H1 (cell line): ENCODE measurements around the gene ZNF654. TPM values are rescaled to one million over a fixed set of nuclear protein-coding genes. Genes with fewer than 3 reads are reported as not detected.

Experiments
- CTCF ChIA-PET: fragments of 300-600 bp; sonication (Branson Sonifier 250); formaldehyde crosslinking; loops from one replicate; lab custom pipeline; 2021; ENCODE audit not compliant: partially characterized antibody; lab: Charles Lee
- POLR2A ChIA-PET: fragments of 300-600 bp; sonication (Branson Sonifier 250); formaldehyde crosslinking; loops from one replicate; lab custom pipeline; 2021; ENCODE audit warnings: inconsistent platforms; ENCODE audit not compliant: partially characterized antibody; lab: Charles Lee
- DNase-seq, 2 experiments: peaks; one replicate each; pipeline versions ENCODE4 v3.0.0 to v3.0.0-alpha.2; 2010 to 2022; ENCODE audit warnings: low spot score in 2 of 2, low read depth in 1 of 2, mixed read lengths in 1 of 2
- FAIRE-seq: peaks from 2 replicates; lab custom pipeline; 2011; peaks lifted over from hg19 to GRCh38; lab: Jason Lieb, UNC
- H2AFZ ChIP-seq: 2 replicates; pipeline ENCODE4 v1.8.1; 2012; ENCODE audit warnings: low read length, inconsistent platforms
- H2AK5ac ChIP-seq: 2 replicates; pipeline ENCODE4 v1.6.1; 2013; ENCODE audit warnings: low read depth, low read length
- H2BK120ac ChIP-seq: replicated peaks from 2 replicates; pipeline ENCODE3; 2013; ENCODE audit warnings: low read depth, low read length, inconsistent platforms
- H2BK12ac ChIP-seq: 2 replicates; pipeline ENCODE4 v1.6.1; 2013; ENCODE audit warnings: low read depth, low read length
- H2BK15ac ChIP-seq: 2 replicates; pipeline ENCODE4 v1.6.1; 2013; ENCODE audit warnings: low read length
- H2BK20ac ChIP-seq: 2 replicates; pipeline ENCODE4 v1.6.1; 2013; ENCODE audit warnings: low read length
- H2BK5ac ChIP-seq: 2 replicates; pipeline ENCODE4 v1.6.1; 2013; ENCODE audit warnings: low read depth, low read length
- H3K14ac ChIP-seq: 2 replicates; pipeline ENCODE4 v1.6.1; 2013; ENCODE audit warnings: inconsistent platforms; ENCODE audit not compliant: insufficient read length
- H3K18ac ChIP-seq: 2 replicates; pipeline ENCODE4 v1.6.1; 2013; ENCODE audit warnings: low read length; ENCODE audit errors: extremely low read depth
- H3K23ac ChIP-seq: 2 replicates; pipeline ENCODE4 v1.6.1; 2013; ENCODE audit warnings: inconsistent platforms; ENCODE audit not compliant: insufficient read length
- H3K23me2 ChIP-seq: 2 replicates; pipeline ENCODE4 v1.6.1; 2013; ENCODE audit warnings: low read depth, low read length
- H3K27ac ChIP-seq: 2 replicates; pipeline ENCODE4 v1.6.1; 2011; ENCODE audit warnings: low read depth, low read length, inconsistent platforms
- H3K27me3 ChIP-seq, 4 experiments: replicated peaks in 1 of 4; 1 replicate in 1 of 4; 2 replicates in 3 of 4; pipeline versions ENCODE4 v1.6.1 to v1.8.1; 2011 to 2013; ENCODE audit warnings: low read length in 3 of 4, mild to moderate bottlenecking in 3 of 4, inconsistent platforms in 2 of 4, mixed read lengths in 2 of 4, moderate library complexity in 1 of 4; ENCODE audit not compliant: control insufficient read depth in 3 of 4, insufficient read depth in 3 of 4; ENCODE audit errors: extremely low read depth in 1 of 4
- H3K36me3 ChIP-seq, 4 experiments: 2 replicates each; pipeline versions ENCODE4 v1.6.1 to v1.8.1; 2011 to 2013; ENCODE audit warnings: mild to moderate bottlenecking in 4 of 4, low read length in 3 of 4, moderate library complexity in 2 of 4, control low read depth in 1 of 4, inconsistent platforms in 1 of 4; ENCODE audit not compliant: insufficient read depth in 4 of 4, control insufficient read depth in 2 of 4
- H3K4ac ChIP-seq: replicated peaks from 2 replicates; pipeline ENCODE3; 2013; ENCODE audit warnings: low read length, low read depth, mixed read lengths, inconsistent platforms; ENCODE audit not compliant: insufficient read length
- H3K4me1 ChIP-seq, 4 experiments: replicated peaks in 1 of 4; 1 replicate in 1 of 4; 2 replicates in 3 of 4; pipeline versions ENCODE4 v1.6.1 to v1.8.1; 2011 to 2013; ENCODE audit warnings: low read length in 3 of 4, inconsistent platforms in 2 of 4, mixed read lengths in 1 of 4; ENCODE audit not compliant: insufficient read depth in 4 of 4, control insufficient read depth in 3 of 4
- H3K4me2 ChIP-seq, 2 experiments: 2 replicates each; pipeline versions ENCODE4 v1.6.1 to v1.8.1; 2011 to 2013; ENCODE audit warnings: low read depth in 2 of 2, low read length in 2 of 2, control low read depth in 1 of 2, inconsistent platforms in 1 of 2, mild to moderate bottlenecking in 1 of 2; ENCODE audit not compliant: insufficient read depth in 1 of 2
- H3K4me3 ChIP-seq, 4 experiments: fragments of 200-600, 300-600 bp in 1 of 4; sonication (generic), shearing (Covaris generic), sonication (Bioruptor Twin) in 1 of 4; 2 replicates each; pipeline versions ENCODE4 v1.5.1 to v1.8.1; 2011 to 2016; ENCODE audit warnings: low read length in 4 of 4, low read depth in 3 of 4, control low read depth in 2 of 4, inconsistent platforms in 2 of 4, mild to moderate bottlenecking in 2 of 4, mixed read lengths in 1 of 4, moderate library complexity in 1 of 4; ENCODE audit not compliant: insufficient read depth in 2 of 4; ENCODE audit errors: extremely low read depth in 1 of 4
- H3K56ac ChIP-seq: replicated peaks from 2 replicates; pipeline ENCODE3; 2013; ENCODE audit warnings: low read depth, mild to moderate bottlenecking, mixed read lengths, low read length, inconsistent platforms; ENCODE audit not compliant: insufficient read length
- H3K79me1 ChIP-seq: 2 replicates; pipeline ENCODE4 v1.6.1; 2013; ENCODE audit warnings: low read depth, low read length, control low read depth
- H3K79me2 ChIP-seq, 2 experiments: 2 replicates each; pipeline versions ENCODE4 v1.6.1 to v1.8.1; 2012 to 2013; ENCODE audit warnings: low read length in 2 of 2, mild to moderate bottlenecking in 2 of 2, inconsistent platforms in 1 of 2; ENCODE audit not compliant: insufficient read depth in 2 of 2, control insufficient read depth in 1 of 2
- H3K9ac ChIP-seq, 4 experiments: replicated peaks in 1 of 4; 1 replicate in 1 of 4; 2 replicates in 3 of 4; pipeline versions ENCODE4 v1.6.1 to v1.8.1; 2011 to 2013; ENCODE audit warnings: low read depth in 3 of 4, low read length in 3 of 4, control low read depth in 2 of 4, mild to moderate bottlenecking in 2 of 4, moderate library complexity in 2 of 4, inconsistent platforms in 1 of 4; ENCODE audit errors: extremely low read depth in 1 of 4
- H3K9me3 ChIP-seq, 2 experiments: 2 replicates each; pipeline versions ENCODE4 v1.6.1 to v1.8.1; 2012 to 2013; ENCODE audit warnings: mild to moderate bottlenecking in 2 of 2, moderate library complexity in 2 of 2, control low read depth in 1 of 2, inconsistent platforms in 1 of 2, low read depth in 1 of 2, low read length in 1 of 2, mixed read lengths in 1 of 2; ENCODE audit not compliant: insufficient read depth in 2 of 2
- H4K20me1 ChIP-seq, 2 experiments: replicated peaks in 1 of 2; 2 replicates each; pipeline versions ENCODE3 to v1.8.1; 2011 to 2013; ENCODE audit warnings: inconsistent platforms in 2 of 2, low read length in 2 of 2, mild to moderate bottlenecking in 1 of 2; ENCODE audit not compliant: insufficient read depth in 2 of 2, control insufficient read depth in 1 of 2
- H4K5ac ChIP-seq: 2 replicates; pipeline ENCODE4 v1.6.1; 2013; ENCODE audit warnings: low read length, low read depth, mixed read lengths, inconsistent platforms; ENCODE audit not compliant: insufficient read length
- H4K8ac ChIP-seq: 2 replicates; pipeline ENCODE4 v1.8.0; 2013; ENCODE audit warnings: mild to moderate bottlenecking, moderate library complexity, low read length, inconsistent platforms; ENCODE audit not compliant: insufficient read depth; ENCODE audit errors: extremely low read depth
- H4K91ac ChIP-seq: replicated peaks from 2 replicates; pipeline ENCODE3; 2013; ENCODE audit warnings: low read length, mixed read lengths, inconsistent platforms; ENCODE audit not compliant: insufficient read length
- ASH2L ChIP-seq: fragments of 200-600, 300-600 bp; sonication (generic); IDR thresholded peaks from one replicate; pipeline ENCODE4 v1.7.1; 2017; ENCODE audit warnings: low read length
- CBX5 ChIP-seq: fragments of 300-800, 300-1000 bp; sonication (generic); IDR thresholded peaks from 2 replicates; pipeline ENCODE4 v1.7.1; 2016; ENCODE audit warnings: antibody characterized with exemption, low read length, low read depth
- CBX8 ChIP-seq: fragments of 300-800, 300-1000 bp; sonication (generic); IDR thresholded peaks from 2 replicates; pipeline ENCODE4 v1.7.1; 2016; ENCODE audit warnings: low read depth, low read length, borderline replicate concordance
- CTCF ChIP-seq, 3 experiments: IDR thresholded peaks; 1 replicate in 2 of 3; 2 replicates in 1 of 3; pipeline versions ENCODE4 v1.5.1 to v1.6.1; 2011; ENCODE audit warnings: low read length in 3 of 3, mild to moderate bottlenecking in 3 of 3, inconsistent platforms in 2 of 3, low read depth in 1 of 3, moderate library complexity in 1 of 3; ENCODE audit not compliant: insufficient read depth in 1 of 3; ENCODE audit errors: control extremely low read depth in 1 of 3
- GABPA ChIP-seq: IDR thresholded peaks from 2 replicates; pipeline ENCODE4 v1.6.1; 2011; ENCODE audit warnings: mild to moderate bottlenecking, low read length, moderate library complexity, borderline replicate concordance; ENCODE audit not compliant: insufficient read depth
- JUN ChIP-seq: IDR thresholded peaks from 2 replicates; pipeline ENCODE4 v1.6.1; 2011; ENCODE audit warnings: low read depth, mild to moderate bottlenecking, improper control_type of control experiment, low read length
- KDM5A ChIP-seq: fragments of 200-600 bp; IDR thresholded peaks from 2 replicates; pipeline ENCODE4 v1.7.1; 2012; ENCODE audit warnings: mild to moderate bottlenecking, low read length, inconsistent platforms, mixed read lengths
- RAD21 ChIP-seq, 2 experiments: IDR thresholded peaks in 1 of 2; conservative IDR thresholded peaks in 1 of 2; 2 replicates each; pipeline ENCODE4 v1.6.1; 2011; ENCODE audit warnings: low read depth in 2 of 2, low read length in 2 of 2, improper control_type of control experiment in 1 of 2, inconsistent platforms in 1 of 2, mild to moderate bottlenecking in 1 of 2, moderate library complexity in 1 of 2
- SIN3A ChIP-seq, 2 experiments: IDR thresholded peaks in 1 of 2; conservative IDR thresholded peaks in 1 of 2; 2 replicates each; pipeline ENCODE4 v1.6.1; 2011 to 2012; ENCODE audit warnings: low read length in 2 of 2, improper control_type of control experiment in 1 of 2, low read depth in 1 of 2, mild to moderate bottlenecking in 1 of 2
- SIRT6 ChIP-seq: IDR thresholded peaks from one replicate; pipeline ENCODE4 v1.7.1; 2012; ENCODE audit warnings: low read length, inconsistent platforms
- TAF7 ChIP-seq: optimal IDR thresholded peaks from 2 replicates; pipeline ENCODE3; 2011; ENCODE audit warnings: low read depth, mild to moderate bottlenecking, inconsistent platforms, low read length, moderate library complexity, borderline replicate concordance
- WGBS, 2 experiments: shearing (Covaris generic) in 1 of 2; methylation state at CpG; one replicate each; pipeline versions ENCODE4 v1.1.6 to v1.1.7; 2013 to 2015; ENCODE audit warnings: low lambda C conversion rate in 2 of 2, mixed read lengths in 2 of 2, inconsistent platforms in 1 of 2, low coverage in 1 of 2, missing lambda C conversion rate in 1 of 2; ENCODE audit not compliant: insufficient replicate concordance in 2 of 2, insufficient coverage in 1 of 2, insufficient read length in 1 of 2; ENCODE audit errors: extremely low coverage in 1 of 2, missing lambda C conversion rate in 1 of 2; 5-methylcytosine and 5-hydroxymethylcytosine counted together
- polyA plus RNA-seq, 7 experiments: library from polyadenylated mRNA; depleted of rRNA in 3 of 7; stranded (reverse) in 5 of 7; unstranded in 2 of 7; fragments of >200 nt in 5 of 7; fragments of 200-250 nt in 2 of 7; gene quantifications; 1 replicate in 5 of 7; 2 replicates in 1 of 7; 4 replicates in 1 of 7; pipeline versions ENCODE4 v1.2.1 to v1.2.3, GENCODE V29; 2011 to 2013; ENCODE audit warnings: missing spikeins in 2 of 7, mixed read lengths in 2 of 7
- total RNA-seq: library from RNA; stranded (reverse); fragmentation: NEBNext Ultra II Directional; extraction: Animal tissue kit (Norgen Biotek cat#: 25700); gene quantifications from 2 replicates; pipeline ENCODE4 v1.2.1, GENCODE V29; 2021

The ZNF654 gene
- total and polyA plus RNA-seq, 2 of the 8 experiments (the other 6 are each of a cell fraction or from before 2014, with no cell fraction given), result 0.47 to 5.3 TPM

GRCh38 chr3:88123526-88123925, 64.5 kb downstream of the ZNF654 start:
- Histone ChIP-seq H3K56ac (no peak overlapping the region), H3K18ac (no peak overlapping the region), H3K79me1 (no peaks in the 10 kb centered on the region; the same call in 1 of the 2 replicates), H2BK15ac (no peak overlapping the region), H2AK5ac (no peak overlapping the region), H2BK12ac (no peak overlapping the region), H2AFZ (no peak overlapping the region), H4K91ac (no peak overlapping the region), H3K4me2 (no peak overlapping the region), H3K9ac (no peak overlapping the region), H3K23ac (no peak overlapping the region), H3K4ac (no peak overlapping the region), H4K20me1 (no peaks in the 10 kb centered on the region), H4K5ac (no peak overlapping the region), H3K14ac (no peak overlapping the region), H3K36me3 (no peaks in the 10 kb centered on the region), H4K8ac (no peak overlapping the region), H3K9me3 (no peaks in the 10 kb centered on the region), H3K79me2 (peaks cover 0 to 5% of the 10 kb centered on the region in 2 experiments; a peak in 2 of 4 replicates), H2BK20ac (no peak overlapping the region), H3K23me2 (no peaks in the 10 kb centered on the region), H3K27me3 (no peaks in the 10 kb centered on the region), H2BK5ac (no peak overlapping the region), H3K4me1 (no peaks in the 10 kb centered on the region), H3K27ac (no peak overlapping the region), H3K4me3 (no peak overlapping the region), H2BK120ac (no peak overlapping the region)
- DNase-seq (no peak), FAIRE-seq (no peak)
- ChIA-PET CTCF (interaction anchor here (1.1 to 1.6 kb wide), 2 partner anchors 9 to 10 kb away, joined by 3 to 11 read pairs; no protein-coding TSS in a partner anchor), POLR2A (interaction anchor here (1.3 kb wide), 1 partner anchor 26 kb away, joined by 7 read pairs; the partner anchor contains the start of gene C3orf38)
- 84% methylated on average over 1 of the region's 1 CpG; no CpG with 5 or more reads in 1 of the 2 experiments for WGBS, 2 experiments
- no peak for TF ChIP-seq JUN
- TF ChIP-seq ASH2L, result no peak
- no peak for TF ChIP-seq SIRT6
- no peak for TF ChIP-seq SIN3A (conservative IDR thresholded peaks at IDR 0.05 in 1 of 2, IDR thresholded peaks at IDR 0.05 in 1 of 2; ENCODE audit: low read depth in 1 of 2, low read length in 2 of 2)
- TF ChIP-seq CBX8, result no peak
- TF ChIP-seq CBX5, result no peak
- no peak for TF ChIP-seq RAD21 (IDR thresholded peaks at IDR 0.05 in 1 of 2, conservative IDR thresholded peaks at IDR 0.05 in 1 of 2; ENCODE audit: low read depth in 2 of 2, low read length in 2 of 2)
- TF ChIP-seq GABPA, result no peak
- TF ChIP-seq TAF7, result no peak
- no peak for TF ChIP-seq KDM5A
- TF ChIP-seq CTCF (IDR thresholded peaks at IDR 0.05; ENCODE audit: control extremely low read depth in 1 of 3, insufficient read depth in 1 of 3, low read depth in 1 of 3, low read length in 3 of 3), result no peak
